ENCODE data around the gene RCCD1. TPM values are rescaled to one million over a fixed set of nuclear protein-coding genes. Genes with fewer than 3 reads are reported as not detected.
"Not testable (repeated sequence)": the region's sequence is repeated elsewhere in the genome, so short reads cannot be mapped to it uniquely, and the experiment has no call there.

RCCD1 gene
- total and polyA plus RNA-seq, 9 donors, result 12.0 to 17.9 (median 14.6) TPM

- WGBS (ENCODE audit: insufficient coverage), result 95% methylated on average over 12 of the region's 12 CpGs
- Histone ChIP-seq H3K9me3 (replicated peaks; ENCODE audit: control insufficient read depth, low read depth, low read length) (no peaks in the 10 kb centered on the region), H3K4me3 (ENCODE audit: low read length) (no peak overlapping the region), H3K27ac (ENCODE audit: low read length) (no peak overlapping the region), H3K4me1 (ENCODE audit: control insufficient read depth, insufficient read depth, low read length) (peaks cover 14% of the 10 kb centered on the region), H3K36me3 (ENCODE audit: control insufficient read depth, insufficient read depth, low read length) (peaks cover 81% of the 10 kb centered on the region), H3K27me3 (ENCODE audit: control insufficient read depth, insufficient read depth, low read length) (no peaks in the 10 kb centered on the region)
- no peak for DNase-seq
Measured at GRCh38 chr15:90917569-90917968, 37.1 kb upstream of the RCCD1 start.

- Histone ChIP-seq H3K36me3 (ENCODE audit: control insufficient read depth, insufficient read depth, low read length) (peaks cover 75% of the 10 kb centered on the region), H3K27me3 (ENCODE audit: control insufficient read depth, insufficient read depth, low read length) (no peaks in the 10 kb centered on the region), H3K4me3 (ENCODE audit: low read length) (no peak overlapping the region), H3K27ac (ENCODE audit: low read length) (no peak overlapping the region), H3K4me1 (ENCODE audit: control insufficient read depth, insufficient read depth, low read length) (peaks cover 14% of the 10 kb centered on the region), H3K9me3 (replicated peaks; ENCODE audit: control insufficient read depth, low read depth, low read length) (no peaks in the 10 kb centered on the region)
- DNase-seq, result no peak
- WGBS (ENCODE audit: insufficient coverage), result 92% methylated on average over 20 of the region's 23 CpGs
Measured at GRCh38 chr15:90918034-90918788, 36.5 kb upstream of the RCCD1 start.

- 93% methylated on average over 6 of the region's 6 CpGs for WGBS (ENCODE audit: insufficient coverage)
- Histone ChIP-seq H3K9me3 (replicated peaks; ENCODE audit: control insufficient read depth, low read depth, low read length) (no peaks in the 10 kb centered on the region), H3K4me1 (ENCODE audit: control insufficient read depth, insufficient read depth, low read length) (peaks cover 14% of the 10 kb centered on the region), H3K27ac (ENCODE audit: low read length) (no peak overlapping the region), H3K4me3 (ENCODE audit: low read length) (no peak overlapping the region), H3K36me3 (ENCODE audit: control insufficient read depth, insufficient read depth, low read length) (peaks cover 69% of the 10 kb centered on the region), H3K27me3 (ENCODE audit: control insufficient read depth, insufficient read depth, low read length) (no peaks in the 10 kb centered on the region)
- DNase-seq, result no peak
Measured at GRCh38 chr15:90918835-90919234, 35.8 kb upstream of the RCCD1 start.

- Histone ChIP-seq H3K27me3 (ENCODE audit: control insufficient read depth, insufficient read depth, low read length) (no peaks in the 10 kb centered on the region), H3K27ac (ENCODE audit: low read length) (no peak overlapping the region), H3K4me3 (ENCODE audit: low read length) (no peak overlapping the region), H3K9me3 (replicated peaks; ENCODE audit: control insufficient read depth, low read depth, low read length) (no peaks in the 10 kb centered on the region), H3K36me3 (ENCODE audit: control insufficient read depth, insufficient read depth, low read length) (peaks cover 43% of the 10 kb centered on the region), H3K4me1 (ENCODE audit: control insufficient read depth, insufficient read depth, low read length) (no peaks in the 10 kb centered on the region)
- no peak for DNase-seq
- no CpG with 5 or more reads among the region's 4 CpGs for WGBS (ENCODE audit: insufficient coverage)
Measured at GRCh38 chr15:90921887-90922286, 32.8 kb upstream of the RCCD1 start.

GRCh38 chr15:90922712-90923322 lies 31.9 kb upstream of the RCCD1 start:
- not testable (repeated sequence) for H3K27ac ChIP-seq (ENCODE audit: low read length); H3K4me1 ChIP-seq (ENCODE audit: control insufficient read depth, insufficient read depth, low read length); H3K4me3 ChIP-seq (ENCODE audit: low read length); H3K9me3 ChIP-seq (replicated peaks; ENCODE audit: control insufficient read depth, low read depth, low read length); DNase-seq; H3K27me3 ChIP-seq (ENCODE audit: control insufficient read depth, insufficient read depth, low read length)
- 76% methylated on average over 3 of the region's 7 CpGs for WGBS (ENCODE audit: insufficient coverage)
- peaks cover 34% of the 10 kb centered on the region for H3K36me3 ChIP-seq (ENCODE audit: control insufficient read depth, insufficient read depth, low read length)

GRCh38 chr15:90924375-90924774 lies 30.3 kb upstream of the RCCD1 start:
- H3K9me3 ChIP-seq (replicated peaks; ENCODE audit: control insufficient read depth, low read depth, low read length), result no peaks in the 10 kb centered on the region
- no peak overlapping the region for H3K27ac ChIP-seq (ENCODE audit: low read length)
- H3K4me1 ChIP-seq (ENCODE audit: control insufficient read depth, insufficient read depth, low read length), result peaks cover 3% of the 10 kb centered on the region
- DNase-seq, result no peak
- WGBS (ENCODE audit: insufficient coverage), result no CpG with 5 or more reads among the region's 5 CpGs
- no peak overlapping the region for H3K4me3 ChIP-seq (ENCODE audit: low read length)
- H3K36me3 ChIP-seq (ENCODE audit: control insufficient read depth, insufficient read depth, low read length), result peaks cover 19% of the 10 kb centered on the region
- no peaks in the 10 kb centered on the region for H3K27me3 ChIP-seq (ENCODE audit: control insufficient read depth, insufficient read depth, low read length)

- 94% methylated on average over 6 of the region's 10 CpGs for WGBS (ENCODE audit: insufficient coverage)
Measured at GRCh38 chr15:90926766-90927165, 27.9 kb upstream of the RCCD1 start.

GRCh38 chr15:90928106-90928505 lies 26.6 kb upstream of the RCCD1 start:
- 89% methylated on average over 4 of the region's 7 CpGs for WGBS (ENCODE audit: insufficient coverage)
- not testable (repeated sequence) for H3K4me3 ChIP-seq (ENCODE audit: low read length); H3K27me3 ChIP-seq (ENCODE audit: control insufficient read depth, insufficient read depth, low read length); H3K27ac ChIP-seq (ENCODE audit: low read length); DNase-seq; H3K9me3 ChIP-seq (replicated peaks; ENCODE audit: control insufficient read depth, low read depth, low read length); H3K36me3 ChIP-seq (ENCODE audit: control insufficient read depth, insufficient read depth, low read length)
- peaks cover 29% of the 10 kb centered on the region for H3K4me1 ChIP-seq (ENCODE audit: control insufficient read depth, insufficient read depth, low read length)

More at GRCh38 chr15:90926766-90927165, 27.9 kb upstream of the RCCD1 start:
- H3K4me3 ChIP-seq (ENCODE audit: low read length); H3K36me3 ChIP-seq (ENCODE audit: control insufficient read depth, insufficient read depth, low read length); H3K9me3 ChIP-seq (replicated peaks; ENCODE audit: control insufficient read depth, low read depth, low read length); H3K27ac ChIP-seq (ENCODE audit: low read length); DNase-seq; H3K27me3 ChIP-seq (ENCODE audit: control insufficient read depth, insufficient read depth, low read length): not testable (repeated sequence)
- H3K4me1 ChIP-seq (ENCODE audit: control insufficient read depth, insufficient read depth, low read length), result peaks cover 18% of the 10 kb centered on the region

- peaks cover 36% of the 10 kb centered on the region for H3K4me1 ChIP-seq (ENCODE audit: control insufficient read depth, insufficient read depth, low read length)
- WGBS (ENCODE audit: insufficient coverage), result 53% methylated on average over 12 of the region's 21 CpGs
- H3K27me3 ChIP-seq (ENCODE audit: control insufficient read depth, insufficient read depth, low read length), result no peaks in the 10 kb centered on the region
- H3K9me3 ChIP-seq (replicated peaks; ENCODE audit: control insufficient read depth, low read depth, low read length), result no peaks in the 10 kb centered on the region
- peak overlapping the region; percentile 64 for H3K4me3 ChIP-seq (ENCODE audit: low read length)
- H3K27ac ChIP-seq (ENCODE audit: low read length), result peak overlapping the region; percentile 93
- no peak for DNase-seq
- no peaks in the 10 kb centered on the region for H3K36me3 ChIP-seq (ENCODE audit: control insufficient read depth, insufficient read depth, low read length)
Measured at GRCh38 chr15:90929246-90930019, 25.3 kb upstream of the RCCD1 start.
